Measurements from ENCODE around the gene GMEB2. TPM values are rescaled to one million over a fixed set of nuclear protein-coding genes. Genes with fewer than 3 reads are reported as not detected.
A peak's percentile ranks its signal among the peaks of the same experiment; 100 is the strongest.

GMEB2 gene
- total RNA-seq, 1 donor from 2014 or later = 13.2 TPM

- no peak for FAIRE-seq
- DNase-seq (ENCODE audit: low read depth) = no peak
- Histone ChIP-seq H3K27me3 (ENCODE audit: control insufficient read depth, insufficient read depth, low read length) (no peaks in the 10 kb centered on the region), H3K36me3 (ENCODE audit: control insufficient read depth, insufficient read depth, low read length) (peaks cover 9% of the 10 kb centered on the region), H3K4me3 (ENCODE audit: low read depth, low read length) (no peak overlapping the region)
- no peak for TF ChIP-seq CTCF (IDR thresholded peaks at IDR 0.05; ENCODE audit: insufficient read depth, low read length, severe bottlenecking)
These were observed 71.1 kb downstream of the GMEB2 start for GRCh38 chr20:63555661-63556381.

GRCh38 chr20:63554361-63555278, 72.3 kb downstream of the GMEB2 start:
- no peaks in the 10 kb centered on the region for H3K36me3 ChIP-seq (ENCODE audit: control insufficient read depth, insufficient read depth, low read length)
- H3K27me3 ChIP-seq (ENCODE audit: control insufficient read depth, insufficient read depth, low read length) = no peaks in the 10 kb centered on the region
- peak overlapping the region; percentile 45 for H3K4me3 ChIP-seq (ENCODE audit: low read depth, low read length)
- TF ChIP-seq CTCF (IDR thresholded peaks at IDR 0.05; ENCODE audit: insufficient read depth, low read length, severe bottlenecking) = no peak
- FAIRE-seq = no peak
- no peak for DNase-seq (ENCODE audit: low read depth)

GRCh38 chr20:63553933-63554290, 73.0 kb downstream of the GMEB2 start, which contains the start of gene FNDC11:
TSS of gene FNDC11 (plus strand) at chr20:63554159. CDS start at chr20:63555664, 1,505 bp downstream.
- DNase-seq (ENCODE audit: low read depth) (no peak), FAIRE-seq (no peak)
- Histone ChIP-seq H3K27me3 (ENCODE audit: control insufficient read depth, insufficient read depth, low read length) (no peaks in the 10 kb centered on the region), H3K36me3 (ENCODE audit: control insufficient read depth, insufficient read depth, low read length) (no peaks in the 10 kb centered on the region), H3K4me3 (ENCODE audit: low read depth, low read length) (peak within 1 kb of the TSS; percentile 45)
- TF ChIP-seq CTCF (IDR thresholded peaks at IDR 0.05; ENCODE audit: insufficient read depth, low read length, severe bottlenecking) = no peak

- TF ChIP-seq CTCF (IDR thresholded peaks at IDR 0.05; ENCODE audit: insufficient read depth, low read length, severe bottlenecking) = no peak
- Histone ChIP-seq H3K36me3 (ENCODE audit: control insufficient read depth, insufficient read depth, low read length) (no peaks in the 10 kb centered on the region), H3K4me3 (ENCODE audit: low read depth, low read length) (peak overlapping the region; percentile 45), H3K27me3 (ENCODE audit: control insufficient read depth, insufficient read depth, low read length) (no peaks in the 10 kb centered on the region)
- FAIRE-seq (no peak), DNase-seq (ENCODE audit: low read depth) (peak; percentile 59)
These were observed 73.5 kb downstream of the GMEB2 start for GRCh38 chr20:63553251-63553932.

- Histone ChIP-seq H3K27me3 (ENCODE audit: control insufficient read depth, insufficient read depth, low read length) (no peaks in the 10 kb centered on the region), H3K36me3 (ENCODE audit: control insufficient read depth, insufficient read depth, low read length) (no peaks in the 10 kb centered on the region), H3K4me3 (ENCODE audit: low read depth, low read length) (no peak overlapping the region)
- no peak for TF ChIP-seq CTCF (IDR thresholded peaks at IDR 0.05; ENCODE audit: insufficient read depth, low read length, severe bottlenecking)
- FAIRE-seq (no peak), DNase-seq (ENCODE audit: low read depth) (peak; percentile 35)
These were observed 74.2 kb downstream of the GMEB2 start for GRCh38 chr20:63552481-63553249.

All from bronchial epithelial cell (primary cell).